Activated CD8-positive, alpha-beta memory T cell treated with anti-CD3 and anti-CD28 coated beads, Interleukin-2, amount 50 U/mL, for 24 hours (primary cell): Measurements from ENCODE around the gene MT4.

Experiments
- DNase-seq: peaks from one replicate; pipeline ENCODE4 v3.0.0-alpha.2; 2020; ENCODE audit errors: extremely low read depth

MT4 gene

GRCh38 chr16:56564793-56565477, at the start of gene MT4:
Gene MT4 (plus strand): TSS chr16:56565073. CDS start chr16:56565129, 56 bp downstream.
- DNase-seq, result no peak

- DNase-seq, result no peak
Measured at GRCh38 chr16:56515665-56516064, 49.2 kb upstream of the MT4 start.

GRCh38 chr16:56517206-56517605, 47.7 kb upstream of the MT4 start:
- DNase-seq, result no peak

- DNase-seq, result no peak
Measured at GRCh38 chr16:56518425-56518824, 46.4 kb upstream of the MT4 start.

- DNase-seq, result peak; percentile 76
Measured at GRCh38 chr16:56519459-56520250, 45.2 kb upstream of the MT4 start, which contains the start of gene BBS2. Gene BBS2 (minus strand): TSS chr16:56520024. CDS start chr16:56519862, 162 bp downstream.

- no peak for DNase-seq
Measured at GRCh38 chr16:56520251-56520577, 44.7 kb upstream of the MT4 start.

GRCh38 chr16:56525236-56525635, 39.6 kb upstream of the MT4 start:
- no peak for DNase-seq

GRCh38 chr16:56530872-56531271, 34.0 kb upstream of the MT4 start:
- no peak for DNase-seq

GRCh38 chr16:56532714-56533113, 32.2 kb upstream of the MT4 start:
- no peak for DNase-seq

GRCh38 chr16:56534847-56535383, 30.0 kb upstream of the MT4 start:
- no peak for DNase-seq

GRCh38 chr16:56538331-56538730, 26.5 kb upstream of the MT4 start:
- DNase-seq, result no peak

GRCh38 chr16:56539656-56540055, 25.2 kb upstream of the MT4 start:
- no peak for DNase-seq

- no peak for DNase-seq
Measured at GRCh38 chr16:56542039-56542438, 22.8 kb upstream of the MT4 start.

GRCh38 chr16:56547120-56547948, 17.5 kb upstream of the MT4 start:
- DNase-seq, result no peak

GRCh38 chr16:56547949-56548567, 16.8 kb upstream of the MT4 start:
- DNase-seq, result no peak

- DNase-seq, result no peak
Measured at GRCh38 chr16:56549161-56549560, 15.7 kb upstream of the MT4 start.

GRCh38 chr16:56549744-56550385, 15.0 kb upstream of the MT4 start:
- DNase-seq, result no peak

- DNase-seq, result no peak
Measured at GRCh38 chr16:56551796-56552738, 12.8 kb upstream of the MT4 start.

- DNase-seq, result no peak
Measured at GRCh38 chr16:56554441-56554840, 10.4 kb upstream of the MT4 start.
